ENCODE data around the gene GSTA5. TPM values are rescaled to one million over a fixed set of nuclear protein-coding genes. Genes with fewer than 3 reads are reported as not detected.
"Not testable (repeated sequence)": the region's sequence is repeated elsewhere in the genome, so short reads cannot be mapped to it uniquely, and the experiment has no call there.

Gene GSTA5
- total RNA-seq, 4 donors from 2014 or later, result not detected

- WGBS, 2 donors (ENCODE audit: low coverage in 1 of 2), result 63 to 79% methylated on average over 3 of the region's 3 CpGs
- Histone ChIP-seq H3K36me3 (no peaks in the 10 kb centered on the region), H3K9me3 (peaks cover 0 to 14% (median 0%) of the 10 kb centered on the region in 3 donors), H3K4me1 (no peaks in the 10 kb centered on the region), H3K4me3 (no peak overlapping the region), H3K27ac (no peak overlapping the region), H3K27me3 (no peaks in the 10 kb centered on the region)
- ATAC-seq, result no peak
- no peak for TF ChIP-seq CTCF (IDR thresholded peaks at IDR 0.05)
- no peak for TF ChIP-seq POLR2AphosphoS5 (IDR thresholded peaks at IDR 0.05)
- TF ChIP-seq POLR2A (IDR thresholded peaks at IDR 0.05), result no peak
- TF ChIP-seq EP300 (IDR thresholded peaks at IDR 0.05), result no peak
Observed at GRCh38 chr6:52788478-52788877, 52.1 kb downstream of the GSTA5 start.

- 50 to 71% methylated on average over 3 of the region's 3 CpGs for WGBS, 2 donors (ENCODE audit: low coverage in 1 of 2)
- H3K4me1 ChIP-seq, result no peaks in the 10 kb centered on the region
- ATAC-seq, result no peak
Observed at GRCh38 chr6:52787917-52788316, 52.7 kb downstream of the GSTA5 start.

DNA sequence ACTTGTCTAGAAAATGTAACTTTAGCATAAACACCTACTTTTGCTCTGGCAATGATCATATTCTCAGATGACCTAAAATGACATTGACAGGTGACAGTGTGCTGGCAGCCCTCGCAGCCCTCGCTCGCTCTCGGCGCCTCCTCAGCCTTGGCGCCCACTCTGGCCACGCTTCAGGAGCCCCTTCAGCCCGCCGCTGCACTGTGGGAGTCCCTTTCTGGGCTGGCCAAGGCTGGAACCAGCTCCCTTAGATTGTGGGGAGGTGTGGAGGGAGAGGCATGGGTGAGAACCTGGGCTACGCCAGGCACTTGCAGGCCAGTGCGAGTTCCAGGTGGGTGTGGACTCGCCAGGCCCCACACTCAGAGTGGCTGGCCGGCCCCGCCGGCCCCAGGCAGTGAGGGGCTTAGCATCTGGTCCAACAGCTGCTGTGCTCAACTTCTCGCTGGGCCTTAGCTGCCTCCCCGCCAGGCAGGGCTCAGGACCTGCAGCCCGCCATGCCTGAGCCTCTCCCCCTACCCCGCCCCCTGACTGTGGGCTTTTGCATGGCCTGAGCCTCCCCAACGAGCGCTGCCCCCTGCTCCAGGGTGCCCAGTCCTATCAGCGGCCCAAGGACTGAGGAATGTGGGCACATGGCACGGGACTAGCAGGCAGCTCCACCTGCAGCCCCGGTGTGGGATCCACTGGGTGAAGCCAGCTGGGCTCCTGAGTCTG, 54.2 kb downstream of the GSTA5 start:
- no peak for ATAC-seq
- H3K27me3 ChIP-seq, result no peaks in the 10 kb centered on the region
- 90 to 93% methylated on average over 4 to 7 of the region's 24 CpGs for WGBS, 2 donors (ENCODE audit: low coverage in 1 of 2)

More at GRCh38 chr6:52787917-52788316, 52.7 kb downstream of the GSTA5 start:
- no peak overlapping the region for H3K4me3 ChIP-seq
- H3K9me3 ChIP-seq, result peaks cover 0 to 13% (median 0%) of the 10 kb centered on the region in 3 donors
- TF ChIP-seq POLR2A (IDR thresholded peaks at IDR 0.05) (no peak), POLR2AphosphoS5 (IDR thresholded peaks at IDR 0.05) (no peak), EP300 (IDR thresholded peaks at IDR 0.05) (no peak), CTCF (IDR thresholded peaks at IDR 0.05) (no peak)
- H3K27me3 ChIP-seq, result no peaks in the 10 kb centered on the region
- H3K36me3 ChIP-seq, result no peaks in the 10 kb centered on the region
- H3K27ac ChIP-seq, result no peak overlapping the region

GRCh38 chr6:52782696-52783274, 57.8 kb downstream of the GSTA5 start:
- H3K27me3 ChIP-seq, H3K27ac ChIP-seq, H3K4me3 ChIP-seq, H3K9me3 ChIP-seq, H3K36me3 ChIP-seq, H3K4me1 ChIP-seq, ATAC-seq: not testable (repeated sequence)
- WGBS, 2 donors (ENCODE audit: low coverage in 1 of 2), result 56 to 86% methylated on average over 1 to 2 of the region's 3 CpGs

More for the DNA sequence above, 54.2 kb downstream of the GSTA5 start:
- H3K27ac ChIP-seq, result no peak overlapping the region
- H3K9me3 ChIP-seq, result no peaks in the 10 kb centered on the region
- TF ChIP-seq POLR2A (IDR thresholded peaks at IDR 0.05) (no peak), CTCF (IDR thresholded peaks at IDR 0.05) (no peak), POLR2AphosphoS5 (IDR thresholded peaks at IDR 0.05) (no peak), EP300 (IDR thresholded peaks at IDR 0.05) (no peak)
- H3K4me3 ChIP-seq, result no peak overlapping the region
- no peaks in the 10 kb centered on the region for H3K4me1 ChIP-seq
- H3K36me3 ChIP-seq, result no peaks in the 10 kb centered on the region

DNA sequence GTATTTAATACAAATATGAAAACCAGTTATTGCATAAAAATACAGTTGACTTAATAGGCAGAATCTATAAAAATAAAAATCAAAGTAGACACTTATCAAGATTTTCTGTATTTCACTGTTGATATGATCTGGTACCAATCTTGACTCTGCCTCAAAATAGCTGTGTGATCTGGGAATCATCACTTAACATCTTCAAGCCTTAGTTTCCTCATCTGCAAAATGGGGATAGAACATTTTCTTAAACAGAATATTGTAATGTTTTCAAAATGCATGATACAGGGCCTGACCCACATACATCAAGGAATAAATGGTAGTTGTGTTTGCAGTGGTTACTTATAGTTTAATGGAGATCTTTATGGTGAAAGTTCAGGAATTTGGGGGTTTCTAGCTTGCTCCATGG, 58.4 kb downstream of the GSTA5 start:
- ATAC-seq, H3K4me3 ChIP-seq, H3K9me3 ChIP-seq, H3K36me3 ChIP-seq, H3K4me1 ChIP-seq, H3K27me3 ChIP-seq, H3K27ac ChIP-seq: not testable (repeated sequence)

Other genes starting within 250 kb of the GSTA5 start
- 10 to 100 TPM; 23.1 to 32.4 (median 26.9) TPM for gene TMEM14A, start 169.7 kb downstream of the GSTA5 start, total RNA-seq
- 1 to 10 TPM in 1 of 4 donors, not detected in 3; 1.4 TPM for gene GSTA2, start 77.3 kb downstream of the GSTA5 start, total RNA-seq
- gene GSTA1, start 37.0 kb downstream of the GSTA5 start, total RNA-seq, result not detected
- not detected for gene GSTA3, start 68.9 kb upstream of the GSTA5 start, total RNA-seq
- 10 to 100 TPM; 19.3 to 40.4 (median 26.9) TPM for gene GSTA4, start 154.5 kb upstream of the GSTA5 start, total RNA-seq
- 10 to 100 TPM; 18.7 to 34.6 (median 31.5) TPM for gene CILK1, start 221.0 kb upstream of the GSTA5 start, total RNA-seq
- 10 to 100 TPM; 65.0 to 95.9 (median 82.3) TPM for gene FBXO9, start 224.6 kb upstream of the GSTA5 start, total RNA-seq

Data from gastroesophageal sphincter (tissue), 4 donors.